Tibial artery (tissue), 4 donors: ENCODE data around the gene RAB5B.
"Not testable (repeated sequence)": the region's sequence is repeated elsewhere in the genome, so short reads cannot be mapped to it uniquely, and the experiment has no call there.

ENCODE experiments used
- DNase-seq, 2 donors: peaks; one replicate each; pipeline ENCODE4 v3.0.0-alpha.2; 2019
- H3K27ac ChIP-seq, 2 donors: fragments of 200-600 bp; sonication (generic) in 1 of 2; 1 replicate in 1 of 2; 2 replicates in 1 of 2; pipeline ENCODE4 v1.5.1; 2018 to 2019; ENCODE audit warnings: mild to moderate bottlenecking in 1 of 2
- H3K27me3 ChIP-seq, 2 donors: fragments of 200-600 bp; sonication (generic) in 1 of 2; one replicate each; pipeline versions ENCODE4 v1.5.1 to v1.6.0; 2016 to 2019
- H3K36me3 ChIP-seq, 3 donors: fragments of 200-600 bp; sonication (generic) in 2 of 3; one replicate each; pipeline ENCODE4 v1.5.1; 2016 to 2019; ENCODE audit warnings: mild to moderate bottlenecking in 2 of 3
- H3K4me1 ChIP-seq, 4 donors: fragments of 200-600 bp; sonication (generic) in 2 of 4; 1 replicate in 3 of 4; 2 replicates in 1 of 4; pipeline ENCODE4 v1.5.1; 2016 to 2019
- H3K4me3 ChIP-seq, 2 donors: fragments of 200-600 bp; sonication (generic) in 1 of 2; 1 replicate in 1 of 2; 2 replicates in 1 of 2; pipeline ENCODE4 v1.5.1; 2018 to 2019; ENCODE audit warnings: mild to moderate bottlenecking in 2 of 2
- H3K9me3 ChIP-seq, 3 donors: fragments of 200-600 bp; sonication (generic) in 1 of 3; one replicate each; pipeline ENCODE4 v1.5.1; 2016 to 2019
- CTCF ChIP-seq, 2 experiments: fragments of 200-600 bp in 1 of 2; fragments of 450-650 bp in 1 of 2; IDR thresholded peaks; one replicate each; pipeline ENCODE4 v1.5.1; 2017 to 2019; ENCODE audit warnings: antibody characterized with exemption in 2 of 2, mild to moderate bottlenecking in 1 of 2, moderate library complexity in 1 of 2
- intact Hi-C: fragments of 100-400 bp; cut with DNase I; formaldehyde crosslinking; loops from one replicate; pipeline ENCODE4 v1.15.0; 2023; ENCODE audit warnings: low total_unique reads

RAB5B gene

GRCh38 chr12:56038022-56038655 is 64.3 kb downstream of the RAB5B start:
- Histone ChIP-seq H3K9me3 (no peaks in the 10 kb centered on the region), H3K4me3 (no peak overlapping the region), H3K36me3 (peaks cover 25 to 49% (median 40%) of the 10 kb centered on the region in 3 donors), H3K27me3 (no peaks in the 10 kb centered on the region), H3K4me1 (peaks cover 10 to 15% (median 10%) of the 10 kb centered on the region in 4 donors), H3K27ac (no peak overlapping the region)
- no peak for DNase-seq
- no peak for TF ChIP-seq CTCF (IDR thresholded peaks at IDR 0.05)
- intact Hi-C loops, result no loop called here

GRCh38 chr12:56040151-56040550 is 66.3 kb downstream of the RAB5B start:
- Histone ChIP-seq H3K36me3 (peaks cover 28 to 49% (median 41%) of the 10 kb centered on the region in 3 donors), H3K4me3 (no peak overlapping the region), H3K4me1 (peaks cover 10 to 21% (median 17%) of the 10 kb centered on the region in 4 donors), H3K27me3 (no peaks in the 10 kb centered on the region), H3K27ac (no peak overlapping the region), H3K9me3 (no peaks in the 10 kb centered on the region)
- intact Hi-C loops, result loop anchor here (5.0 kb wide), 1 partner anchor 43 kb away; the partner anchor contains the start of gene SUOX
- no peak for TF ChIP-seq CTCF (IDR thresholded peaks at IDR 0.05)
- DNase-seq, result no peak

GRCh38 chr12:56040963-56041551 is 67.2 kb downstream of the RAB5B start:
- Histone ChIP-seq H3K36me3 (peaks cover 23 to 49% (median 39%) of the 10 kb centered on the region in 3 donors), H3K4me1 (peaks cover 10 to 21% (median 17%) of the 10 kb centered on the region in 4 donors), H3K27ac (peak overlapping the region; percentile 78 to 87), H3K4me3 (peak overlapping the region; percentile 75 to 81), H3K9me3 (no peaks in the 10 kb centered on the region), H3K27me3 (no peaks in the 10 kb centered on the region)
- TF ChIP-seq CTCF (IDR thresholded peaks at IDR 0.05), result no peak
- intact Hi-C loops, result loop anchor here (5.0 kb wide), 1 partner anchor 44 kb away; the partner anchor contains the start of gene SUOX
- DNase-seq, result no peak

GRCh38 chr12:56041552-56042429 is 67.9 kb downstream of the RAB5B start, which contains the start of gene RPS26:
Gene RPS26, plus strand, starts transcription at chr12:56041918. Its CDS starts 249 bp downstream, at chr12:56042167.
- peak; percentile 97 to 98 for DNase-seq
- Histone ChIP-seq H3K36me3 (peaks cover 23 to 41% (median 36%) of the 10 kb centered on the region in 3 donors), H3K4me1 (peaks cover 10 to 21% (median 17%) of the 10 kb centered on the region in 4 donors), H3K4me3 (peak within 1 kb of the TSS; percentile 75 to 81), H3K9me3 (no peaks in the 10 kb centered on the region), H3K27me3 (no peaks in the 10 kb centered on the region), H3K27ac (peak within 1 kb of the TSS; percentile 78 to 87)
- intact Hi-C loops, result loop anchor here (5.0 kb wide), 1 partner anchor 44 kb away; the partner anchor contains the start of gene SUOX
- peak; percentile 6 to 46 for TF ChIP-seq CTCF (IDR thresholded peaks at IDR 0.05)

- H3K27me3 ChIP-seq, DNase-seq, H3K9me3 ChIP-seq: not testable (repeated sequence)
- Histone ChIP-seq H3K27ac (peak overlapping the region; percentile 78 to 87), H3K36me3 (peaks cover 23 to 35% (median 32%) of the 10 kb centered on the region in 3 donors), H3K4me3 (peak overlapping the region; percentile 75 to 81), H3K4me1 (peaks cover 10 to 21% (median 17%) of the 10 kb centered on the region in 4 donors)
- intact Hi-C loops, result loop anchor here (5.0 kb wide), 1 partner anchor 45 kb away; the partner anchor contains the start of gene SUOX
Observed at GRCh38 chr12:56042430-56042813, 68.5 kb downstream of the RAB5B start.
